PFSK-1 (cell line): ENCODE data around the gene MRPS18C.

Experiments
- POLR2AphosphoS5 ChIP-seq: IDR thresholded peaks from 2 replicates; pipeline ENCODE4 v1.6.1; 2012; ENCODE audit warnings: low read depth, mild to moderate bottlenecking, control low read depth, low read length, moderate library complexity
- TF ChIP-seq, protein P1 (sequence below), 2 experiments: IDR thresholded peaks; 2 replicates each; pipeline versions ENCODE4 v1.6.1 to v1.8.0; 2011 to 2012; ENCODE audit warnings: low read depth in 2 of 2, low read length in 2 of 2, control low read depth in 1 of 2, inconsistent platforms in 1 of 2, mild to moderate bottlenecking in 1 of 2, moderate library complexity in 1 of 2; ENCODE audit not compliant: insufficient read depth in 1 of 2

DNA sequence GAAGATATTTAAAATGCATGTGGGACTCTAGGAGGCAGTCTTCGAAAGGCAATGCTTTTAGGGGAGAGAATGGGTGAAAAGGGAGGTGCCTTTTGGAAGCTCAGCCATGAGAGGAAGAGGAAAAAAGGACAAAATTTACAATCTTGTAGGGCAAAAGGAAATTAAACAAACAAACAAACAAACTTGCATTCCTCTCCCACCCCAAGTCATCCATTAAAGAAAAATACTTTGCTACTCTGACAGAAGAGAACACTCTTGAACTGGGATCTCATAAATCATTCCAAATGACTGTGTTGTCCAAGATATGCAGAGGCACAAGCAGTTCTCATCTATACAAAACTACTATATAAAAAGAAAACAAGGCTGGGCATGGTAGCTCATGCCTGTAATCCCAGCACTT, 47.0 kb upstream of the MRPS18C start:
- no peak for TF ChIP-seq POLR2AphosphoS5
- TF ChIP-seq, protein P1, sequence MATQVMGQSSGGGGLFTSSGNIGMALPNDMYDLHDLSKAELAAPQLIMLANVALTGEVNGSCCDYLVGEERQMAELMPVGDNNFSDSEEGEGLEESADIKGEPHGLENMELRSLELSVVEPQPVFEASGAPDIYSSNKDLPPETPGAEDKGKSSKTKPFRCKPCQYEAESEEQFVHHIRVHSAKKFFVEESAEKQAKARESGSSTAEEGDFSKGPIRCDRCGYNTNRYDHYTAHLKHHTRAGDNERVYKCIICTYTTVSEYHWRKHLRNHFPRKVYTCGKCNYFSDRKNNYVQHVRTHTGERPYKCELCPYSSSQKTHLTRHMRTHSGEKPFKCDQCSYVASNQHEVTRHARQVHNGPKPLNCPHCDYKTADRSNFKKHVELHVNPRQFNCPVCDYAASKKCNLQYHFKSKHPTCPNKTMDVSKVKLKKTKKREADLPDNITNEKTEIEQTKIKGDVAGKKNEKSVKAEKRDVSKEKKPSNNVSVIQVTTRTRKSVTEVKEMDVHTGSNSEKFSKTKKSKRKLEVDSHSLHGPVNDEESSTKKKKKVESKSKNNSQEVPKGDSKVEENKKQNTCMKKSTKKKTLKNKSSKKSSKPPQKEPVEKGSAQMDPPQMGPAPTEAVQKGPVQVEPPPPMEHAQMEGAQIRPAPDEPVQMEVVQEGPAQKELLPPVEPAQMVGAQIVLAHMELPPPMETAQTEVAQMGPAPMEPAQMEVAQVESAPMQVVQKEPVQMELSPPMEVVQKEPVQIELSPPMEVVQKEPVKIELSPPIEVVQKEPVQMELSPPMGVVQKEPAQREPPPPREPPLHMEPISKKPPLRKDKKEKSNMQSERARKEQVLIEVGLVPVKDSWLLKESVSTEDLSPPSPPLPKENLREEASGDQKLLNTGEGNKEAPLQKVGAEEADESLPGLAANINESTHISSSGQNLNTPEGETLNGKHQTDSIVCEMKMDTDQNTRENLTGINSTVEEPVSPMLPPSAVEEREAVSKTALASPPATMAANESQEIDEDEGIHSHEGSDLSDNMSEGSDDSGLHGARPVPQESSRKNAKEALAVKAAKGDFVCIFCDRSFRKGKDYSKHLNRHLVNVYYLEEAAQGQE (IDR thresholded peaks at IDR 0.05; ENCODE audit: insufficient read depth in 1 of 2, low read depth in 2 of 2, low read length in 2 of 2) = no peak
